GM12875 (cell line): ENCODE measurements around the gene ECEL1.
"Not testable (repeated sequence)": the region's sequence is repeated elsewhere in the genome, so short reads cannot be mapped to it uniquely, and the experiment has no call there.

ENCODE experiments used
- H3K4me3 ChIP-seq: one replicate; pipeline ENCODE4 v1.5.1; 2011; ENCODE audit warnings: low read depth, low read length, control low read depth
- CTCF ChIP-seq: IDR thresholded peaks from 2 replicates; pipeline ENCODE4 v1.5.1; 2011; ENCODE audit warnings: low read depth, mild to moderate bottlenecking, control low read depth, inconsistent platforms, low read length, moderate library complexity, borderline replicate concordance; ENCODE audit not compliant: insufficient read depth

ECEL1 gene

DNA sequence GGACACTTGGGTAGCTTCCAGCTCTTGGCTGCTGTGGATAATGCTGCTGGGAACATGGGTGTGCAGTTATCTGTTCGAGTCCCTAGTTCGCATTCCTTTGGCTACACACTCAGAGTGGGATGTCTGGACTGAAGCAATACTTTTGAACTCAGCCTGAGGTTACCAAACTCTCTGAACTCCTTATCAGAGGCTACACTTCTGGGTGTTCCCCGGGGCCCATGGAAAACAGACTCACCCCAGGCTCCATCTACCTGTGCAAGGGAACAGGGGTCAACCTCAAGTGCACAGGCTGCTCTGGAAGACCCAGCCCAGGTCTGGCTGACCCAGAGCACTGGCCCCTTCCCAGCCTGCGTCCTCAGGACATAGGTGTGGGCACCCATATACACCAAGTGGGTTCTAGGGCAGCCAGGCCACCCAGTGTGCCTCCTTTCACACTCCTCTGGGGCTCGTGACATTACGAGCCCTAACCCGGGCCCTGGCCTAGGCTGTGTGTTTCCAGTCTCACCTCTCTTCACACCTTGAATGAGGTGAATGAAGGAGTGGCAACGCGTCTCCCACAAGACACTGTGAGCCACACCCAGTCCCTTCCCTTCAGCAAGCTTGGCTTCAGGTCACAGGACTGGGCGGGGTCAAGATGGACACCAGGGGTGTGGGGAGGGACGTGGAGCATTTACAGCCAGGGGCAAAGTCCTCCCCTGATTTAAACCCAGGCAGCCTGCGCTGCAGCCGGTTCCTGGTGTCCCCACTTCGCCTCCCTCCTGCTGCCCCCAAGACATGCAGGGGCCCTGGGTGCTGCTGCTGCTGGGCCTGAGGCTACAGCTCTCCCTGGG lies 32.0 kb downstream of the ECEL1 start, which contains the start of gene ALPI:
Gene ALPI, plus strand, starts transcription at position 728 of the 830 bp plus-strand sequence. Its CDS starts 47 bp downstream, at position 775.
- H3K4me3 ChIP-seq = no peak within 1 kb of the TSS
- TF ChIP-seq CTCF = no peak

- H3K4me3 ChIP-seq = no peak overlapping the region
- TF ChIP-seq CTCF = no peak
Measured at GRCh38 chr2:232454630-232455029, 33.0 kb downstream of the ECEL1 start.

DNA sequence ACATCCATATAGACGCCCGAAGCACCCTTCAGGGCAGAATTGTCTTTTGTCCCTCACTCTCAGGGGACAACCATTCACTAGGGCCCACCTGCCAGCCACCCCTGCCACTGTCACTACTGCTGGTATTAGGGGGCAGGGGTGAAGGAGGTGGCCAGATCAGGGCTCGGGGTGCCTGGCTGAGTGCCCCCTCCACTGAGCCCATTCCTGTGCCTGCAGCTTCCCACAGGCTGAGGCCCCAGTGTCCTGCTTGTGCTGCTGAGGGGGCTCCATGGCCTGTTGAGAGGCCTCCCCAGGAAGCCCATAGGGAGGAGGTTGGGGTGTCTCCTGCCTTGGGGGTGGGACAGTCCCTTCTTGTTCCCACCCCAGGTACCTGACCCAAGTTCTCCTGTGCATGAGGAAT lies 36.0 kb downstream of the ECEL1 start:
- H3K4me3 ChIP-seq = not testable (repeated sequence)

DNA sequence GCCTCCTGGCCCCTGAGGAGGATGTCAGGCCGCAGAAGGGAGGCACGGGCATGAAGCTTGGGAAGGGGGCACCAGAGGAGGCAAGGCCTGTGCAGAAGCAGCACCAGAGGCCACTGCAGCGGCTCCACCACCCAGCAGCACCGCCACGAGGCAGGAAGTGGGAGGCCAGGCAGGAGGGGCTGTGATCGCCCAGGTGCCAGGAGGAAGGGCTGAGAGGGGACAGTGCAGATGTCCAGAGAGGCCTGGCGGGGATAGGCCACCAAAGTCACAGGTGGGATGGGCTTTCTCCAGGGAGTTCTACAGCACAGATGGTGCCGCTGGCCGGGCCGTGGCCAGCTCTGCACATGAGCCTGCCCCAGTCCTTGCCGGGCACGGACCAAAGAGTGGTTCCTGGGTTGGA lies 37.7 kb downstream of the ECEL1 start:
- H3K4me3 ChIP-seq = no peak overlapping the region
- TF ChIP-seq CTCF = 0 out of 2 replicates have a peak, but pooled peaks have one; percentile 2

DNA sequence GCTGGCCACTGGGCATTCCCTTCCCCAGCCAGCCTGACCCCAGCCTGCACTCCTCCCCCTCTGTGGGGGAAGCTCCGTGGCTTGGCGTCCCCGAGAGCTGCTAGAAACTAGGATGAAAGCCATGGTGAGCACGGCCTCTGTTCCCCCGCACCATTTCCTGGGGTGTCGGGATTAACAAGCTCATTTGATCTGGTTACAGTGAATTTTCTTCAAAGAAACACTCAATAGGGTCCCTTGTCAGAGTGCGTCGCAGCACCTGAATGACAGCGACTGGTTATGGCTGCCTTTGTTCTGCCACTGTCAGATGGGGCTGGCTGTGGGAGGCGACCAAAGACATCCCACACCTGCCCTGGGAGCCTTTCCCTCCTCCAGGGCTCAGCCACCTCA lies 39.3 kb downstream of the ECEL1 start:
- TF ChIP-seq CTCF = no peak
- H3K4me3 ChIP-seq = no peak overlapping the region

DNA sequence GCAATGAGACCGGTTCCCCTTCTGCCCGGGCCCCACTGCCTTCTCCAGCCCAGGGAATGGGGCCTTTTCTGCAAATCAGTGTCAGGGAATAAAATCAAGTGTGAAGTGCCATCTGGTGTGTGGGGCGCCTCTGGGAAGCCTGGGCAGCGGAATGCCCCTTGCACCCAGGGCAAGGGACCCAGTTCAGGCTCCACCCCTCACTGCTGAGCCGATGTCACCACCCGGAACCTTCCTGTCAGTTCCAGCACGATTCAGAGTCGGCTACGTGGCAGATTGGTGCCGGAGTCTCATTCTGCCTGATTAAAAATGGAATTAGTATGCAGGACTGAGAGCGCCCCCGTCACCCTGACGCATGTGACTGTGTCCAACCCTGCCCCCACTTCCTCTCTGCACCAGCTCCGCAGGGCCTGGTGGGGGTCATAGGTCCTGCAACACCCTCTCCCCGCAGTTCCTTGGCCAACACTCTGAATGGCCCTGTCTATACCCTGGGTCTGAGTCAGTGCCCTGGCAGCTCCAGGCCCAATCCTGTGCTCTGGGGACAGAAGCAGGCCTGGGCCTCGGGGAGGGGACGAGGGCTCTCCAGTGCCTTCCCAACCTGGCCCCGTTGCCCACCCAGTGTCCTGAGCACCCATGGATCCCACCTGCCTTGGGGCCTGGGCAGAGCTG lies 39.9 kb downstream of the ECEL1 start:
- no peak for TF ChIP-seq CTCF
- H3K4me3 ChIP-seq = no peak overlapping the region

GRCh38 chr2:232447091-232447620 lies 40.5 kb downstream of the ECEL1 start:
- no peak for TF ChIP-seq CTCF
- no peak overlapping the region for H3K4me3 ChIP-seq
